GDM1 (cell line): Measurements from ENCODE around the gene PDPK1.

Source experiments
- DNase-seq: peaks from one replicate; lab custom pipeline; 2025; lab: John Stamatoyannopoulos, UW

Gene PDPK1

GRCh38 chr16:2537451-2538379, at the start of gene PDPK1:
Gene PDPK1 (plus strand): TSS chr16:2538021. CDS start chr16:2538113, 92 bp downstream.
- peak; percentile 94 for DNase-seq

GRCh38 chr16:2489581-2489980, 48.2 kb upstream of the PDPK1 start:
- no peak for DNase-seq

DNA sequence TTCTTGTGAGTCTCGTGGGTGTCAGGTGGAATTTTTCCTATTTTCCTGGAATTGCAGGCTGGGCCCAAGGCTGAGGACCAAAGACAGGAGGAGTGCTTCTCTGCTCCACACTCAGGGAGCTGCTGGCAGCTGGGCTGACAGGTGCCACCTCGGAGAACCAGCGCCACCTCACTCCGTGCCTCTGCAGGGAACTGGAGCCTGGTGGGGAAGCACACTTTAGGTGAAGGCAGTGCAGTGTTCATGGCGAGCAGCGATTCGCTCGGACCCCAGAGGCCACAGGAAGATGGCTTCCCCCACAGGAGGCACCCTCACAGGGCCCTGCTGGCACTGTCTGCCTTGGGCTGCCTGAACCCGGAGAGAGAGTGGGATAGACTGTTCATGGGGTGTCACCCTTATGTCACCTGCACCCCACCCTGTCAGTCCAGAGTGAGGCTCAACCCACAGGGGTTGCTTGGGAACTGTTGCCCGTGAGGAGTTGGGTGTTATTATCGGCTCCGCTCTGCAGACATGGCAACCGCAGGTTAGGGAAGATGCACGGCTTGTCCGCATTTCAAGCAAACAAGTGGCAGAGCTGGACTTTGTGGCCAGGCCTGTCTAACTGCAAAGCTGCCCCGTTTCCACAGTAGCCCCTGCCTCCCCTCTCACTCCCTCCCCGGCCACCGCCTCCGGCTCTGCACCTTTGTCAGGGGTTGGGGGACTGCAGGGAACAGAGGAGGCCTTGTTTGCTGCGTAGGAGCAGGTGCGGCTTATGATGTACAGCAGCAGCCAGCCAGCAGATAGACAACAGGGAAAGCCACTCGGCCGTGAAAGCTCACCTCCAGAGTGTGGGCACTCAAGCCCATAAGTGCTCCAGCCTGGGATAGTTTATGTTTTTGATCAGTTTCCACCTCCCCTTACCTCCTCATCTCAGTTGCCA, 47.4 kb upstream of the PDPK1 start:
- no peak for DNase-seq

- DNase-seq, result no peak
Measured at GRCh38 chr16:2492292-2492691, 45.5 kb upstream of the PDPK1 start.

DNA sequence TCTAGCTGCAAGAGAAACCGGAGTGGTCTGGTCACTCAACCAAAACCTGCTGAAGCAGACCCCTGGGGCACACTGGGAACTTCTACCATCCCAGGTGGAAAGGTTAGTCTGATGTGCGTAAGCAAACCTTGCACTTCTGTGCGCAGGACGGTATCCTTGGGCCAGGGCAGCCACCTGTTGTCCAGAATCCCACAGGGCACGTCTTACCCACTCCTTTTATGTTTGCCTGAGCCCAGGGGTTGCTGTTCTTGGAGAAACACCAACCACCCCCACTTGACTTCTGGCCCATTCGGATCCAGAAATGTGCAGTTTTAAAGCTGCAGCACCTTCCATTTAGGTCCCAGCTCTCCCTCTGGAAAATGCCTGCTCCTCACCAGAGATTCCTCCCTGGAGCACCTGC, 44.2 kb upstream of the PDPK1 start:
- no peak for DNase-seq

DNA sequence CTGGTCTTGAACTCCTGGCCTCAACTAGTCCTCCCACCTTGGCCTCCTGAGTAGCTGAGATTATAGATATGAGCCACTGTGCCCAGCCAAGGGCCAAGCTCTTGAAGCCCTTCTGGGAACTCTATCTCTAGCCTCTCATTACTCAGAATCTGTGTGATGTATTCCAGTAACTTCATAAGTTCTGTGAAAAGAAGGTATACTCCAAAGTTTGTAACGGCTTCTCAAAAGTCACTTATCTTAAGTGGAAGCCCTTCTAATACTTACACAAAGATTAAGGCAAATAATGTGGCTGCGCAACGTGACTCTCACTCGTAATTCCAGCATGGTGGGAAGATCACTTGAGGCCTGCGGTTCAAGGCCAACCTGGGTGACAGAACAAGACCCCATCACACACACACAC, 43.2 kb upstream of the PDPK1 start:
- no peak for DNase-seq

- DNase-seq, result no peak
Measured at GRCh38 chr16:2495041-2495440, 42.8 kb upstream of the PDPK1 start.

GRCh38 chr16:2496223-2497115, 41.4 kb upstream of the PDPK1 start:
- DNase-seq, result no peak

- no peak for DNase-seq
Measured at GRCh38 chr16:2497116-2497630, 40.6 kb upstream of the PDPK1 start.

GRCh38 chr16:2497695-2498484, 39.9 kb upstream of the PDPK1 start:
- no peak for DNase-seq

DNA sequence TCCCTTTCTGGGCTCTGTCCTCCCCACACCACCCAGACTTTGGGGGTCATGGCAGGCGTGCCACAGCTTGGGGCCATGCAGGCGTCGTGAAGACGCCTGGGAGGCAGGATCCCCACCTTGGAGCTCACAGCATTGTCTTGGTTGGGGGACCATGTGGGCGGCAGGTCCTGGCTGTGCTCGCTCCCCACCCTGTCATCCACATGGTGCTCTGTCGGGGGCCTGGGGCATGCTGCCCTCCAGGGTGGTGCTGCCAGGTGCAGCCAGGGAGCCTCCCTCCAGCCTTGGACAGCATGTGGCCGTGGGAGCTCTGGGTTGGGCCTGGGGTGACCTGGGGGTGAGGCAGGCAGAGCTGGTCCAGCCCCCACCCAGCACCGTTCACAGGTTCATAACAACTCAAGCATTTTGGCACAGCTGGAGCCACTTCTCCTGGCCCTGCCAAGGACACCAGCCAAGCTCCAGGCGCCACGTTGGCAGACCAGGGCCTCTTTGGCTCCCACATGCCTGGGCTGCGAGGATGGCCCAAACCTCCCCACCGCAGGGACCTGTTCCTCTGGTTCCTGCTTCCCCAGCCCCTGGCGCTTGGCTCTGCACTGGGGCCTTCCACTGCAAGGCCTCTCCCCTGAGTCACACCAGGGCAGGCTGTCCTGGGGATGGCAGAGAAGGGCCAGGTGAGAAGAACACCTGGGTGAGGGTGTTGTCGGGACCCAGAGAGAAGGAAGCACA, 39.1 kb upstream of the PDPK1 start:
- no peak for DNase-seq

- DNase-seq, result no peak
Measured at GRCh38 chr16:2499454-2499853, 38.4 kb upstream of the PDPK1 start.

GRCh38 chr16:2499890-2500429, 37.9 kb upstream of the PDPK1 start:
- no peak for DNase-seq

GRCh38 chr16:2500430-2500917, 37.3 kb upstream of the PDPK1 start:
- DNase-seq, result no peak

- DNase-seq, result peak; percentile 68
Measured at GRCh38 chr16:2500918-2501750, 36.7 kb upstream of the PDPK1 start.

DNA sequence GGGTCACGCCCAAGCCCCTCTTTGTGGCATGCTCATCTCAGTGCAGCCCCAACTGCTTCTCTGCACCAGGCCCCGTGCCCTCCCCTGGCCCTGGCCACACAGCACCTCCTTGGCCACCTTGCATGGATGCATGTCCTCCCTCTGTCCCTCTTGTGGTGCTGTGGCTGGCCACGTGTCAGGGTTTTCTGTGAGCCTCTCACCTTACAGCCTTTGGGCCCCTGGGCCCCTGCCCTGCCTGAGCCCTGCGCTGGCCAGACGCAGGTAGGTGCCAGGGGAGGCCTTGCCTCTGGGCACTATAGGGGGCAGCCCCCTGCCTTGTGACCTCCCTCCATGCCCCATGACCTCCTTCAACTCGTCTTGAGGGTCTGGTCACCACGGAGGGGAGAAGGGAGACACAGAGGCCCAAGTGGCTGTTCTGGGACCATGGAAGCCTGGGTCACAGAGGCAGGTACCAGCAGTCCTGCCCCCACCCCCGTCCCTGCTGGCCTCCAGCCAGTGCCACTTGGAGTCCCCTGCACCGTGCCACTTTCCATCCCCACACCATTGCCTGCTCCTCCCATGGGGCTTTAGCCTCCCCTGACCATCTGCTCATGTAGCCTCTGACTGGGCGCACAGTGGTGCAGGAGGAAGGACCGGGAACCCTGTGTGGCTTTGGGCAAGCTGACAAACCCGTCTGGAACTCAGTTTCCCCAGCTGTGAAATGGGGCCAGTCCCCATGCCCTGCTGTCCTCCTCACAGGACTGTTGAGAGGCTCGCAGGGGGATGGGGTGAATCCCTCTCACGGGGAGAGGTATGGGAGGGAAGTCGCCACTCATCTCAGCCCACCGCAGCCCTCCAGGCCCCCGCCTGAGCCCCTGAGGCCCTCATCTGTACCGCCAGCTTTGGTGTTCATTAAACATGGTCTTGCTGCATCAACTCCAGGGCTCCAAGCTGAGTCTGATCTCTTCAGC, 35.6 kb upstream of the PDPK1 start:
- DNase-seq, result no peak

DNA sequence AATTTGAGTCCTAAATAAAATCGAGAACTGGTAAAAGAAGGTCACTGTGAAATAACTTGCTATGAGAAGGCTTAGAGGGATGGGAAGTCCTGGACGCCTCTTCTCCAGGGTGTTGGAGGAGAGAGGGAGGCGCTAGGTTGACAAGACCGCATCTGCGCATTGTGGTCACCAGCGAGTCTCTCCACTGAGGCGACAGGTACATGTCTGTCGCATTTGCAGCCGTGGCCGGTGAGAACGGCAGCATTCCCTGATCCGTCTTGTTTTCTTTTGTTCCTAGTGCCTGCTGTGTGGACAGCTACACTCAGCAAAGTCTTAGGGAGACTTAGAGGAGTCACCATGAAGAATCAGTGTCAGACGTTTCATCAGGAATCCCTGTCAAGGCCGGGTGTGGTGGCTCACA, 32.1 kb upstream of the PDPK1 start:
- DNase-seq, result no peak
